IMR-90 (cell line): ENCODE data around the gene S100A11. TPM values are rescaled to one million over a fixed set of nuclear protein-coding genes. Genes with fewer than 3 reads are reported as not detected.

ENCODE experiments used
- ATAC-seq: fragments of 200-7000 bp; cut with Tn5 transposase; 2 replicates; pipeline ENCODE4 v1.9.1; 2020; ENCODE audit warnings: low read depth, mild to moderate bottlenecking, moderate library complexity
- BruUV-seq: library from RNA; stranded (reverse); fragments of 400-500 nt; replicated peaks from 2 replicates; lab custom pipeline; 2021; lab: Mats Ljungman, UMichigan
- CTCF ChIA-PET: fragments of 300-600 bp; formaldehyde crosslinking; extraction: SDS; loops from one replicate; lab custom pipeline; 2021; ENCODE audit warnings: antibody characterized with exemption; lab: Yijun Ruan, JAX
- POLR2A ChIA-PET: fragments of 300-600 bp; sonication (Branson Sonifier 250); formaldehyde crosslinking; loops from one replicate; lab custom pipeline; 2022; ENCODE audit warnings: antibody characterized with exemption; ENCODE audit not compliant: unreplicated experiment; lab: Charles Lee
- DNase-seq: peaks from one replicate; pipeline ENCODE4 v3.0.0; 2013
- H2AFZ ChIP-seq: replicated peaks from 2 replicates; pipeline ENCODE3; 2013; ENCODE audit warnings: low read length, mild to moderate bottlenecking; ENCODE audit not compliant: poor library complexity
- H2AK5ac ChIP-seq: 2 replicates; pipeline ENCODE4 v1.6.1; 2013; ENCODE audit warnings: low read depth, low read length, inconsistent platforms
- H2AK9ac ChIP-seq: replicated peaks from 2 replicates; pipeline ENCODE3; 2013; ENCODE audit warnings: mild to moderate bottlenecking, low read depth, low read length, moderate library complexity; ENCODE audit not compliant: poor library complexity
- H2BK120ac ChIP-seq: 2 replicates; pipeline ENCODE4 v1.6.1; 2013; ENCODE audit warnings: low read depth, low read length, inconsistent platforms
- H2BK15ac ChIP-seq: 3 replicates; pipeline ENCODE4 v1.6.1; 2013; ENCODE audit warnings: low read depth, low read length, inconsistent platforms
- H2BK20ac ChIP-seq: 2 replicates; pipeline ENCODE4 v1.6.1; 2013; ENCODE audit warnings: low read depth, mild to moderate bottlenecking, inconsistent platforms, low read length, moderate library complexity
- H2BK5ac ChIP-seq: 2 replicates; pipeline ENCODE4 v1.6.1; 2013; ENCODE audit warnings: mild to moderate bottlenecking, low read depth, low read length, inconsistent platforms; ENCODE audit not compliant: poor library complexity, severe bottlenecking
- H3K14ac ChIP-seq: replicated peaks from 2 replicates; pipeline ENCODE4 v1.6.1; 2013; ENCODE audit warnings: low read depth, low read length, inconsistent platforms
- H3K18ac ChIP-seq: 2 replicates; pipeline ENCODE4 v1.6.1; 2013; ENCODE audit warnings: low read depth, low read length, control low read depth
- H3K23ac ChIP-seq: 2 replicates; pipeline ENCODE4 v1.6.1; 2013; ENCODE audit warnings: low read depth, low read length, inconsistent platforms
- H3K27ac ChIP-seq: 2 replicates; pipeline ENCODE4 v1.5.1; 2013; ENCODE audit warnings: mild to moderate bottlenecking, control low read depth, low read length; ENCODE audit not compliant: insufficient read depth
- H3K27me3 ChIP-seq: 2 replicates; pipeline ENCODE4 v1.6.1; 2013; ENCODE audit warnings: low read length; ENCODE audit not compliant: control insufficient read depth, insufficient read depth
- H3K36me3 ChIP-seq: 2 replicates; pipeline ENCODE4 v1.6.1; 2013; ENCODE audit warnings: low read length, mixed read lengths; ENCODE audit not compliant: control insufficient read depth, insufficient read depth
- H3K4ac ChIP-seq: 2 replicates; pipeline ENCODE4 v1.6.1; 2013; ENCODE audit warnings: low read depth, low read length, inconsistent platforms
- H3K4me1 ChIP-seq: 2 replicates; pipeline ENCODE4 v1.6.1; 2013; ENCODE audit warnings: low read length, mixed read lengths; ENCODE audit not compliant: control insufficient read depth, insufficient read depth
- H3K4me2 ChIP-seq: 2 replicates; pipeline ENCODE4 v1.6.1; 2013; ENCODE audit warnings: low read depth, mild to moderate bottlenecking, control low read depth, low read length, moderate library complexity
- H3K4me3 ChIP-seq: 2 replicates; pipeline ENCODE4 v1.5.1; 2013; ENCODE audit warnings: low read depth, mild to moderate bottlenecking, control low read depth, low read length, moderate library complexity; ENCODE audit not compliant: insufficient read depth
- H3K56ac ChIP-seq: 2 replicates; pipeline ENCODE4 v1.6.1; 2013; ENCODE audit warnings: low read length, inconsistent platforms; ENCODE audit not compliant: insufficient read depth; ENCODE audit errors: extremely low read depth
- H3K79me1 ChIP-seq, 2 experiments: 2 replicates each; pipeline ENCODE4 v1.6.1; 2013; ENCODE audit warnings: low read length in 2 of 2, inconsistent platforms in 1 of 2, low read depth in 1 of 2
- H3K9ac ChIP-seq: 2 replicates; pipeline ENCODE4 v1.6.1; 2013; ENCODE audit warnings: low read depth, low read length, control low read depth
- H3K9me1 ChIP-seq: 2 replicates; pipeline ENCODE4 v1.6.1; 2013; ENCODE audit warnings: low read length, inconsistent platforms; ENCODE audit not compliant: insufficient read depth
- H3K9me3 ChIP-seq: 2 replicates; pipeline ENCODE4 v1.6.1; 2013; ENCODE audit warnings: low read length; ENCODE audit not compliant: control insufficient read depth, insufficient read depth
- H4K20me1 ChIP-seq: 2 replicates; pipeline ENCODE4 v1.6.1; 2013; ENCODE audit warnings: low read length, inconsistent platforms; ENCODE audit not compliant: insufficient read depth
- H4K5ac ChIP-seq: 2 replicates; pipeline ENCODE4 v1.6.1; 2013; ENCODE audit warnings: mild to moderate bottlenecking, low read depth, low read length, control low read depth
- H4K8ac ChIP-seq, 2 experiments: 2 replicates each; pipeline ENCODE4 v1.6.1; 2013; ENCODE audit warnings: low read depth in 2 of 2, low read length in 2 of 2, control low read depth in 1 of 2, inconsistent platforms in 1 of 2
- H4K91ac ChIP-seq: 2 replicates; pipeline ENCODE4 v1.6.1; 2013; ENCODE audit warnings: low read depth, low read length, inconsistent platforms; ENCODE audit not compliant: insufficient read depth
- BHLHE40 ChIP-seq: fragments of 150-350 bp; IDR thresholded peaks from 2 replicates; pipeline ENCODE4 v1.6.1; 2016; ENCODE audit warnings: mild to moderate bottlenecking, low read depth, low read length
- CHD1 ChIP-seq: IDR thresholded peaks from 2 replicates; pipeline ENCODE4 v1.6.1; 2012; ENCODE audit warnings: low read depth, low read length, improper control_type of control experiment
- MAFK ChIP-seq: IDR thresholded peaks from 2 replicates; pipeline ENCODE4 v1.6.1; 2012; ENCODE audit warnings: low read depth, low read length, improper control_type of control experiment
- MAZ ChIP-seq: IDR thresholded peaks from 2 replicates; pipeline ENCODE4 v1.6.1; 2012; ENCODE audit warnings: low read depth, mild to moderate bottlenecking, low read length, improper control_type of control experiment, moderate library complexity, borderline replicate concordance
- POLR2A ChIP-seq: IDR thresholded peaks from 2 replicates; pipeline ENCODE4 v1.6.1; 2012; ENCODE audit warnings: mild to moderate bottlenecking, low read depth, low read length
- RFX5 ChIP-seq: IDR thresholded peaks from 2 replicates; pipeline ENCODE4 v1.8.0; 2012; ENCODE audit warnings: low read depth, mild to moderate bottlenecking, low read length, moderate library complexity
- WGBS, 2 experiments: methylation state at CpG; one replicate each; pipeline versions ENCODE4 v1.1.5 to v1.1.7; 2013; ENCODE audit warnings: missing lambda C conversion rate in 2 of 2; ENCODE audit not compliant: insufficient read length in 1 of 2; ENCODE audit errors: extremely low coverage in 2 of 2; 5-methylcytosine and 5-hydroxymethylcytosine counted together
- dilution Hi-C: fragments of 300-500 bp; cut with HindIII; formaldehyde crosslinking; loops from one replicate; pipeline ENCODE4 v1.14.3; 2018; ENCODE audit warnings: low sequenced_read_pairs; ENCODE audit not compliant: unreplicated experiment
- in situ Hi-C: fragments of 300-500 bp; cut with MboI; formaldehyde crosslinking; loops from 3 replicates; pipeline ENCODE4 v1.14.3; 2019; ENCODE audit warnings: low sequenced_read_pairs, inconsistent platforms, mixed read lengths
- intact Hi-C: fragments of 100-400 bp; cut with micrococcal nuclease; formaldehyde crosslinking; loops from 2 replicates; pipeline ENCODE4 v1.10.0; 2022
- polyA plus RNA-seq, 3 experiments: library from polyadenylated mRNA; depleted of rRNA; stranded (reverse); fragments of >200 nt; gene quantifications; 2 replicates each; pipeline ENCODE4 v1.2.3, GENCODE V29; 2012; ENCODE audit warnings: low replicate concordance in 1 of 3
- total RNA-seq: library from RNA; depleted of rRNA; stranded (reverse); fragments of >200 nt; gene quantifications from 2 replicates; pipeline ENCODE4 v1.2.3, GENCODE V29; 2012
- TF ChIP-seq, protein P1 (sequence below): fragments of 150-350 bp; IDR thresholded peaks from 2 replicates; pipeline ENCODE4 v1.6.1; 2017; ENCODE audit warnings: mild to moderate bottlenecking, antibody characterized with exemption, low read length, low read depth

S100A11 gene
- total and polyA plus RNA-seq, 2 of the 4 experiments (the other 2 are of a cell fraction), result 167 to 1,402 TPM

DNA sequence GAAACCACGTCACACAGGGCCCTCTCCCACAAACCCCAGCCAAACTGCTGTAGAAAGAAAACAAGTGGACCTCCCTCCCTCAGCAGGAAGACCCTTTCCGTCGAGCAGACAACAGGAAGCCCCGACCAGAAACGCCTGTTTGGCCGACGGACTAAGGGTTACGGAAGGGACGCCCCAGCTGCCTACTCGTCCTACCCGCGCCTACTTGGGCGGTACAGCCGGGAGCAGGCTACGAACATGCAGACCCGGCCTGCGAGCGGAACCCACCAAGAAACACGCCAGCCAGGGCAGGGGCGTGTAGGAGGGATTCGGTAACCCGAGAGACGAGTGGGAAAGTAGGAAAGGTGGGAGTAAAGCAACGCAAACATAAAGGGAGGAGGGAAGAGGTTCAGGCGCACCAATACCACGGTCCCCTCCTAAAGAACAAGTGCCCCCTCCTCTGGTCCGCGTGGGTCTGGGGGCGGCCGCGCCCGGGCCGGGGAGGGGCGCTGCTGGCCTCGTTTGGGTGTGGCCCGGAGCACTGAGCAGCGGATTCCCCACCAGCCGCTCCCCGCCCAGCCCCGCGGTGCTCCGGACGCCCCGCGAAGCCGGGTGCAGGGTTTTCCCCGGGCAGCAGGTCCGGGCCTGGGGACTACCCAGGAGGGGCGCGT, 43.6 kb downstream of the S100A11 start:
- H3K23ac ChIP-seq, result peak overlapping the region; percentile 96
- no peaks in the 10 kb centered on the region for H3K36me3 ChIP-seq
- intact Hi-C loops, result loop anchor here (2.0 kb wide), 1 partner anchor 104 kb away; no protein-coding TSS in a partner anchor
- peak overlapping the region; percentile 87 for H2AK5ac ChIP-seq
- H3K9me3 ChIP-seq, result no peaks in the 10 kb centered on the region
- peak overlapping the region; percentile 87 for H2AFZ ChIP-seq
- H4K91ac ChIP-seq, result peak overlapping the region; percentile 92
- peak overlapping the region; percentile 52 for H4K5ac ChIP-seq
- DNase-seq, result no peak
- POLR2A ChIA-PET, result no interaction called here
- H3K18ac ChIP-seq, result peak overlapping the region; percentile 68
- H3K4me1 ChIP-seq, result peaks cover 27% of the 10 kb centered on the region
- peak overlapping the region; percentile 93 for H3K4me2 ChIP-seq
- peak overlapping the region; percentile 90 for H4K8ac ChIP-seq
- 1% methylated on average over 34 of the region's 50 CpGs; no CpG with 5 or more reads in 1 of the 2 experiments for WGBS, 2 experiments
- peak overlapping the region; percentile 51; the same call in 1 of the 3 replicates for H2BK15ac ChIP-seq
- peak overlapping the region; percentile 89 for H3K4me3 ChIP-seq
- dilution Hi-C loops, result no loop called here
- TF ChIP-seq, protein P1, sequence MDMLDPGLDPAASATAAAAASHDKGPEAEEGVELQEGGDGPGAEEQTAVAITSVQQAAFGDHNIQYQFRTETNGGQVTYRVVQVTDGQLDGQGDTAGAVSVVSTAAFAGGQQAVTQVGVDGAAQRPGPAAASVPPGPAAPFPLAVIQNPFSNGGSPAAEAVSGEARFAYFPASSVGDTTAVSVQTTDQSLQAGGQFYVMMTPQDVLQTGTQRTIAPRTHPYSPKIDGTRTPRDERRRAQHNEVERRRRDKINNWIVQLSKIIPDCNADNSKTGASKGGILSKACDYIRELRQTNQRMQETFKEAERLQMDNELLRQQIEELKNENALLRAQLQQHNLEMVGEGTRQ, result no peak
- TF ChIP-seq MAZ (no peak), RFX5 (no peak), CHD1 (0 out of 2 replicates have a peak, but pooled peaks have one; percentile 33), POLR2A (no peak), BHLHE40 (no peak), MAFK (no peak)
- peaks cover 11% of the 10 kb centered on the region for H3K9me1 ChIP-seq
- peak overlapping the region; percentile 93 for H3K27ac ChIP-seq
- H3K9ac ChIP-seq, result peak overlapping the region; percentile 96
- ATAC-seq, result peak; percentile 3
- H3K14ac ChIP-seq, result peak overlapping the region; percentile 96
- peaks cover 4 to 46% of the 10 kb centered on the region in 2 experiments for H3K79me1 ChIP-seq
- peak overlapping the region; percentile 82 for H2BK120ac ChIP-seq
- BruUV-seq, result no TSS peak
- H3K27me3 ChIP-seq, result no peaks in the 10 kb centered on the region
- peak overlapping the region; percentile 88 for H2BK5ac ChIP-seq
- H2AK9ac ChIP-seq, result peak overlapping the region; percentile 94
- CTCF ChIA-PET, result interaction anchor here (1.2 to 2.2 kb wide), 3 partner anchors 9 to 25 kb away, joined by 3 to 6 read pairs (median 5); no protein-coding TSS in a partner anchor
- peak overlapping the region; percentile 97 for H3K4ac ChIP-seq
- H3K56ac ChIP-seq, result peak overlapping the region; percentile 90
- in situ Hi-C loops, result loop anchor here (10.0 to 25.0 kb wide), 2 partner anchors 448 to 681 kb away; partner anchors contain the start of gene TUFT1
- H4K20me1 ChIP-seq, result peaks cover 53% of the 10 kb centered on the region
- peak overlapping the region; percentile 29; the same call in 1 of the 2 replicates for H2BK20ac ChIP-seq
